Renal cortex interstitium (tissue), 11 donors: Measurements from ENCODE around the gene MARCHF3. TPM values are rescaled to one million over a fixed set of nuclear protein-coding genes. Genes with fewer than 3 reads are reported as not detected.
"Not testable (repeated sequence)": the region's sequence is repeated elsewhere in the genome, so short reads cannot be mapped to it uniquely, and the experiment has no call there.

Source experiments
- DNase-seq, 11 donors: peaks; one replicate each; pipeline ENCODE4 v3.0.0-alpha.2; 2013; ENCODE audit warnings: low read depth in 9 of 11, low spot score in 4 of 11; ENCODE audit errors: extremely low read depth in 1 of 11
- polyA plus RNA-seq, 3 donors: library from polyadenylated mRNA; unstranded; fragments of 120-200 nt; gene quantifications; one replicate each; pipeline ENCODE4 v1.2.1, GENCODE V29; 2013; ENCODE audit not compliant: insufficient read length in 3 of 3

The MARCHF3 gene
- polyA plus RNA-seq, 3 donors: 6.3 to 7.9 (median 7.5) TPM

DNA sequence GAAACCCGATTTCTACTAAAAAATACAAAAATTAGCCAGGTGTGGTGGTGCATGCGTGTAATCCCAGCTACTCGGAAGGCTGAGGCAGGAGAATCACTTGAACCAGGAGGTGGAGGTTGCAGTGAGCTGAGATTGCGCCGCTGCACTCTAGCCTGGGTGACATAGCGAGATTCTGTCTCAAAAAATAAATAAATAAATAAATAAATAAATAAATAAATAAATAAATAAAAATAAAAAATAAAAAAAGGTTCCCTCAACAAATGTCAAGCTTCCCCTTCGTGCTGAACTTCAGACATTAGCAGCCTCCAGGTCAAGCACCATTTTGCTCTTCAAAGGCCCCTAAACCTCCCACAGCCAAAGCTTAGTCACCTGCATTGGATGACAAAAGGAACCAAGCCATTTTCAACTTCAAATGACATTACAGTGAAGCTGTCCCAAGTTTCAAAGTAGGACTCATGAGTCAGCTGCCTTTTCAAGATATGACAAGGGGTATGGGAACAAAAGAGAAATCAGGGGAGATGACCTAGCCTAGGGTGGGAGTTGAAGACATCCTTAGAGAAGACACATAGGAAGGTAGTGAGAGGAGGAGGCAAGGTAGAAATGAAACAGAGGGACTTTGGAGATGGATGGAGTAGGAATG, 6.7 kb downstream of the MARCHF3 start:
- not testable (repeated sequence) for DNase-seq

DNA sequence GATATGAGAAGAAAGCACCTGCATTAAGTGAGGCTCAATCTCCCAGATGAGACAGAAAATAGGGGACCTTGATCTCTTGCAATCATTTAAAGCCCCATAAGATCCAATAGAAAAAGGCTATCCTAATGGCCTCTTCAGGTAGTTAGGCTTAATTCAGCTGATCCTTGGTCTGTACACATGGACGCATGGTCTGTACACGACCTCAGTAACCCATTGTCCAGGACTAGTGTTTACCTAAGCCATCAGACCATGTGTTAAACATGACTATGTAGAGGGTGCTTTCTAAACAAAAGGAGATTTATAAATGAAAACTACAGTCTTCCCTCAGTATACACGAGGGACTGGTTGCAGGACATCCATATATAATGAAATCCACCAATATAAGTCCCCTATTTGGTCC, 7.5 kb downstream of the MARCHF3 start:
- no peak for DNase-seq

DNA sequence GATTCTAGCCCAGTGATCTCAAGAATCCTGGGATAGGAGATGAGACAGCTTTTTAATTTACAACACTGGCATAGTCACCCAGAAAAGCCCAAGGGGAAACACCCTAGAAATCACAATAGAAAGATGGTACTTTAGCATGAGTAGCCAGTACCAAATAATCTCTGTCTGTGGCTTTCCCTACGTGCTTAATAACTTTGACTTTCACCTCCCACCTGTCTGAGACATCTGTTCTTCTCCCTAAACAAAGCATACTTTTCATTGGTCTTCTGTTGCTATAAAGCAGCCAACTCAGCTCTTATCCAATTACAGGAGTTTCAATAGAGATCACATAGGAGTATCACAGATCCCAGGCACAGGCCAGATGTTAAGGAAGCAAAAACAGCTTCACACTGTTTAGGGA, 10.4 kb downstream of the MARCHF3 start:
- DNase-seq: no peak

DNA sequence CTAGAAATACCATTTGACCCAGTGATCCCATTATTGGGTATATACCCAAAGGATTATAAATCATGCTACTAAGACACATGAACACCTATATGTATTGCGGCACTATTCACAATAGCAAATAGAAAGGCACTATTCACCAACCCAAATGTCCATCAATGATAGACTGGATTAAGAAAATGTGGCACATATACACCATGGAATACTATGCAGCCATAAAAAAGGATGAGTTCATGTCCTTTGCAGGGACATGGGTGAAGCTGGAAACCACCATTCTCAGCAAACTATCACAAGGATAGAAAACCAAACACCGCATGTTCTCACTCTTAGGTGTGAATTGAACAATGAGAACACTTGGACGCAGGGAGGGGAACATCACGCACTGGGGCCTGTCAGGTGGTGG, 13.6 kb downstream of the MARCHF3 start:
- DNase-seq: not testable (repeated sequence)

DNA sequence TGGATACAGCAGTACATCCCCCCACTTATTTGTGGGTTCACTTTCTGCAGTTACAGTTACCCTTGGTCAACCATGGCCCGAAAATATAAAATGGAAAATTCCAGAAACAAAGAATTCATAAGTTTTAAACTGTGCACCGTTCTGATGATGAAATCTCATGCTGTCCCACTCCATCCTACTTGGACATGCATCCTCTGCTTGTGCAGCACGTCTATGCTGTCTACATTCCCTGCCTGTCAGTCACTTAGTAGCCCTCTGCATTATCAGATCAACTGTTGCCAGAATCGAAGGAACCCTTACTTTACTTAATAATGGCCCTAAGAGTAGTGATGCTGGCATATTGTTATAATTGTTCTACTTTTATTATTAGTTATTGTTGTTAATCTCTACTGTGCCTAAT, 14.6 kb downstream of the MARCHF3 start:
- no peak for DNase-seq

DNA sequence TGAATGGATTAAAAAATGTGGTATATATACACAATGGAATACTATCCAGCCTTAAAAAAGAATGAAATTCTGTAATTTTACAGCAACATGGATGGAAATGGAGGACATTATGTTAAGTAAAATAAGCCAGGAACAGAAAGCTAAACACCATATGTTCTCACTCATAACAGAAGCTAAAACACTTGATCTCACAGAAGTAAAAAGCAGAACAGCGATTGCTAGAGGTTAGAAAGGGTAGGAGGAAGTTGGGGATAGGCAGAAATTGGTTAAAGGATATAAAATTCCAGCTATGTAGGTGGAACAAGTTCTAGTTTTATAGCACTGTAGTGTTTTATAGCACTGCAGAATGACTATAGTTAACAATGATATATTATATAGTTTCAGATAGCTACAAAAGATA, 15.8 kb downstream of the MARCHF3 start:
- DNase-seq: no peak

DNA sequence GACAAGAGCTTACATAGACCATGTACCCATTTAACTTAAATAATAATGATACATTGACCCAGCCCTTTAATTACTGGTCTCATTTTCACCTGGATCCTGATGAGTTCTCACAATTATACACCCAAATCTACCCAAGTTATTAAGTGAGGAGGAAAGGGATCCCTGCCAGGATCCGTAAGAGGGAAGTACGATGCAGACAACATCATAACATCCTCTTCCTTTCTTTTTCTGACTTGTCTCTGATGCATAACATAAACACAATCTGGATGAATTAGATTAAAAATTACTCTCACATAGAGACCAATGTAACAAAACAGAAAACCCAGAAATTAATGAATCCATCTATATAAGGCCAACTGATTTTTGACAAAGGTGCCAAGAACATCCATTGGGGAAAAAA, 17.0 kb downstream of the MARCHF3 start:
- DNase-seq: no peak

DNA sequence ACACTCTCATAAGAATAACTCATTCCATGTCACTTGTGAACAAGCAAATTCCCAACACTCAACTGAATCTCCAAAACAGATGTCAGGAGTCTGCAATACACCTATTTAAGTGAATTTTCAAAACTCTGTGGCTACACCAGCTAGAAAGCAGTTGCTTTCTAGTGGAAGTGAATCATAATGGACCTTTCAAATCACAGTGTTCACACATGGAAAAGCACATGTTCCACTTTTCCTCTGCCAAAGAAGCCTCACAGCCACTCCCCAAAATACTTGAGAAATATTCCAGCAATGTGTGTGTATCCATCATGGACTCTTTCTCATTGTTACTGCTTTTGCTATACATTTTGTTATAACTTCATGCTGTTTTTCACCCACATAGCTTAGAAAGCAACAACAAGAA, 17.4 kb downstream of the MARCHF3 start:
- DNase-seq: no peak

DNA sequence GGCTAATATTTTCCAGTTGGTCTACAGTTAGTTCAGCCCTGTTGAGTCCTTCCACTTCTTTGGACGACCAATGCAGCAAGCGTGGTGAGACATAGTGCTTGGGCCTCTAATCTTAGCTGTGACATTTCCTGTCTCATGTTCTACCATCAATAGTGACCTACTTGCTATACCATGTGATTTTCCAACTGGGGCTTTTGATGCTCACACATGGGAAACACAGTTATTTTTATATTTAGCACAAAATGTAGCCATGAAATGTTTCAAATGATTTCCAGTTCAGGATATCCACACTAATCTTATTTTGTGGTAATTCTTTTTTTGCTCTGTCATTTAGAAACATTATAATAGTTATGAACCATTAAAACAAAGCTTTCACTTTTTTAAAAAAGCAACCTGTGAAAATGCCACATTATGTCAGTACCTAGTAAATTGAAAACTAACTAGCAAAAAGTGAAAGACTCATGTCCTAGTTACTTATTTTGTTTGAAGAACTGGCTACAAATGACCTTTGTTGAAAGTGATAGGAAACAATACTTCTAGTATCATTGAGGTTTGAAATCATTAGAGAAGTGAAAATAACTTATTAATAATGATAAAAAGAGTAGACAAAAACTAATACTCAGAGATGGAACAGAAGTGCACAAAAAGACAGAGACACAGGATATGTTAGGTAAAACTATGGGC, 18.3 kb downstream of the MARCHF3 start:
- no peak for DNase-seq

DNA sequence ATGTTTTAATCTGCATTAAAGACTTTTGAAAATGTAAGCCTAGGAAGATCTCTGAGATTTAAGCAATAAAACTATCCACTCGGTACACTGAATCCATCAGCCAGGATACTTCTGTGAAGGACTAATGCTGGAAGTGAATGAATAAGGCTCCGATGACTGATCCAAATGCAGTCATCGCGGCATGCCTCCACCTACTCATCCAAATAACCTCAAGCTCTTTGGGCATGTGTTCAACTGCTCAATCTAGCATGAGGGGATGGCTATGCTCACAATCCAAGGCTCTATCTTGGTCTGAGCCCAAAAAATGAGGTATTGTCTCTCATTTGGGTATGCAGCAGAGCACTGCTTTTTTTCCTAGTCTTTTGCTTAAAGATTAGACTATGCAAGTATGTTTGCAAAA, 19.2 kb downstream of the MARCHF3 start:
- no peak for DNase-seq

DNA sequence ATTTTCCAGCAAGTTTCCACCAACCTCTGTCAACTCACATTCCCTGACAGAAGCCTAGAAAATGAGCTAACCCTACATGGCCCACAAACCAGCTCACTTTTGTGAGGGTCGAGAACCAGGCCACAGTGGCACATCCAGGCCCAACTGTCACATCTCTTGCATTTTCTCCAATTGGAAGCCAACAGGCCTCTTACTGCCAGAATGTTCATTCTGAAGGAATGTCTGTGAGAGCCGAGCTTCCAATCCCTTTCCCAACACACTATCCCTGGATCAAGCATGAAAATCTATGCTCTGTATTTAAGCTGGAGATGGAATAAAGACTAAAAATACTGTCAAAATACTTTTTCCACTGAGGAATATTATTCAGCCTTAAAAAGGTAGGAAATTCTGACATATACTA, 20.0 kb downstream of the MARCHF3 start:
- no peak for DNase-seq

DNA sequence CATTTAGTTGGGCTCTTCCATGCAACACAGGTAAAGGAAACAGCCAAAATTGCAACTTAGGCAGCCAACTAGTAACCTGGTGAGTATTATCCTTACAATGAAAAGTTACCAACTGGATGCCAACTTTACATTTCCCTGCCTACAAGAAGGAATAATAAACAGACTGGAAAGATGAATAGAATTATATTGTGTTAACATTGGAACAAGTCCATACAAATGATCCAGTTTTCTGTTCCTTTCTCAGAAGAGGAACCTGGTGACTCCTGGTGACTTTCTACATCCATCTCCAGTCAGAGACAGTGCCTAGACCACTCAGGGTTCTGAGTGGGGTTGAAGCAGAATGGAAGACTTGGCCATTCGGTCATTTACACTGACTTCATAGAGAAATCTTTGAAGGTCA, 20.6 kb downstream of the MARCHF3 start:
- no peak for DNase-seq

DNA sequence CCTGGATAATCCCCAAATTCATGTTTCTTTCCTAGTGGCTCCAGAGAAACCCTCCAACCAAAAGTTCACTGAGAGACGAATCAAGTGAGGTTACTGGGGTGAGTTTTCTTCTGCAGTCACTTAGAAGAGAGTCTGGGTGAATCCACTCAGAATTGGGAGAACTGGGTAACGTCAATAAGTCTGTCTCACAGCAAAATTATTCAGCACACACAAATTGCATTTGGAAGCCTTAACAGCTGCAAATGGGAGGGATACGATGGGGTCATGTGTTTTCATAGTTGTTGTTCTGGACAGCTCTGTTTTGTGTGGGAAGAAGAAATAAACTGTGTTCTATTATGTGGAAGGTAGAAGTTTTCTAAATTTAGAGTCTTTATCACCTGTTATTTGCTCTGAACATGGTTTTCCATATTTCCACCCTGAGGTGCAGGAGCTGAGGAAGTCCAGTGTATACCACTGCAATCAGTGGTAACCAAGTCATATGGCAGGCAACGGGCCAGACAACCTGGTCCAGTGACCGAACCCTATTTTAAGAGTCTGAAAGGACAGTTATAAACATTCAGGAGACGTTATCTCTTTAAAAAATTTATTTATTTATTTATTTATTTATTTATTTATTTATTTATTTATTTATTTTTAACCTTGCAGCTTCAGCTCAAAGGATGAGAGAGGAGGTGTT, 21.9 kb downstream of the MARCHF3 start:
- DNase-seq: no peak

DNA sequence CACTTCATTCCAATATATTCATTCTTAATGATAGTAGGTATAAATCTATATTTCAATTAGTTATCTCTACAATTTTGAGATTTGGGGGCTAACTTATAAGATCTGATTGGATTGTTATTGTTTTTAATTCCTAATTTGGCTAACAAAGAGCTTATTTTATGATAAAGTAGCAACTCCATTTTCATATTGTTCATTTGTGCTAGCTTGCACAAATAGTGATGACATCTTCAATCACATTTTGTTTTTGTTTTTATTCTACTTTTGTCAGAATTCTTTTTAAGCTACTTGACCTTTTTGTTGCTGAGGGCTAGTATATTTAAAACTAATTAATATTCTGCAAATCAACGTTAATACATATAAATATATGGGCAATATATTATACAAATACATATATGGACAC, 22.8 kb downstream of the MARCHF3 start:
- DNase-seq: no peak

DNA sequence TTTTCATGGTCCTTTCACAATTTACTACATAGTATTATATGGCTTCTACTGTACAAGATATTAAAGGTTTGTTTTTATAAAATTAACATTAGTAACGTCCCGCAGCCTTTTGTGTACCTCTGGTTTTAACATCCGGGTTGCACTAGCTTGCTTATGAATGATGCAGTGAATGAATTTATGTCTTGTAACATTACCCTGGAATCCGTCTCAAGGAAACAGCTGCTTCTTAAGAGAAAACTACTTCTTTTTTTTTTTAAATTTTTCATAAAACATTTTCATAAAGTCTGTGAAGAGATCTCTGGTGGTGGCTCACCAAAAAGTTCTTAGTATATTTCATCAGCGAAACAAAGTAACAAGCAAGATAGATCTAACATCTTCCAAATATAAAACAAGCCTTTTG, 23.6 kb downstream of the MARCHF3 start:
- DNase-seq: no peak

DNA sequence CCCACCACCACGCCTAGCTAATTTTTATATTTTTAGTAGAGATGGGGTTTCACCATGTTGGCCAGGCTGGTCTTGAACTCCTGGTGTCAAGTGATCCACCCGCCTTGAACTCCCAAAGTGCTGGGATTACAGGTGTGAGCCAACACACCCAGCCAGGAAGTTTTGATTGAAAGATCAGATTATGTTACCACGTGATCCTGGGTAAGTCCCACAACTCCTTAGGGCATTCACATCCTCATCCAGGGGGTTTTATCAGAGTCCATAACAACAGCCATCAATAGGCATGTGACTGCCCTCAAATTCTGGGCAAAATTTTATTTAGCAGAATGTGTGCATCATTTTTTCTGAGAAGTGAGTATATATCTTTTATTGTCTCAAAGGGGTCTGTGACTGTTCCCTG, 25.1 kb downstream of the MARCHF3 start:
- DNase-seq: not testable (repeated sequence)

DNA sequence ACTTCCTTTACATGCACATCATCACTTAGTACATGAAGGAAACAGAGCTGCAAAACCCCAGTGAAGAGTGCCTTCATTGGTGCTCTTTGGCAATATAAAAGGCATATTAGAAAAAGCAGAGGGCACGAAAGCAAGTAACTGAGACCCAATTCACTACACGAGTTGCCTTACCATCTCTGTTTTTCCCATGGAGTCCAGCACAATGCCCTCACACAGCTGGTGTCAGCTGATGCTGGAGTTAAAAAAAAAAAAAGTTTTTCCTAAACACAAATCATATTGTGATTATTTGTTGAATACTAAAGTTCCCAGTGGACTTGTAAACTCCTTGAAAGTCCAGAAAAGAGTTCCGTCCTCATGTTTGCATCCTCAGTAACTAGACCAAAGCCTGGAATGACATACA, 25.6 kb downstream of the MARCHF3 start:
- DNase-seq: no peak

DNA sequence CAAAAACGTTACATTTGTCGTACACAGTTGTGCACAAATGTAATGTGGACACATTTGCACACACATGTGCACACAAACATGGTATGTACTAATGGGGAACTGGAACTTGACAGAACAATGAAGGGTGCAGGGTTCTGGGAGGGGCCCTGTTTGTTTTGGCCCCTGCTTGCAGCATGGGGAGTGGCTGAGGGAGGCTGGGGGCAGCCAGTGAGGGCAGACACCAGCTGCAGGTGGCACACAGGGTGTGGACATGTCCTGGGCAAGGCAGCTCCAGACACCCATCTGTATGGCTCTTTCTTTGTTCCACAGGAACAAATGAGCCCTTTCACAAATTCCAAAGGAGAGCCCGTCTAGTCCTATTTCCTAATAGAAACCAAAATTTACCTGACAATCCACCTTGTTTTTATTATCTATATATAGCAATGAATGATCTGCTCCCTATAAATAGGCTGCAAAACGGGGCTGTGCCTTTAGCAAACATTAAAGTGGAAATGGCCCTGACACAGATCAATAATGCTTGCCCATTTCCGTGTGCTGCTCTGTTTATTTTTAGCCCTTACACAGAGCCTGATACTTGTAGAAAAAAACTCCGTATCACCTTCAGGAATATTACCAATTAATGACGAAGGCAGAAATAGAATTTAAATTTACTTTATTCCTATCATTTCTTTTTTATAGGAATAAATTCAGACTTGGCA, 26.4 kb downstream of the MARCHF3 start:
- no peak for DNase-seq

DNA sequence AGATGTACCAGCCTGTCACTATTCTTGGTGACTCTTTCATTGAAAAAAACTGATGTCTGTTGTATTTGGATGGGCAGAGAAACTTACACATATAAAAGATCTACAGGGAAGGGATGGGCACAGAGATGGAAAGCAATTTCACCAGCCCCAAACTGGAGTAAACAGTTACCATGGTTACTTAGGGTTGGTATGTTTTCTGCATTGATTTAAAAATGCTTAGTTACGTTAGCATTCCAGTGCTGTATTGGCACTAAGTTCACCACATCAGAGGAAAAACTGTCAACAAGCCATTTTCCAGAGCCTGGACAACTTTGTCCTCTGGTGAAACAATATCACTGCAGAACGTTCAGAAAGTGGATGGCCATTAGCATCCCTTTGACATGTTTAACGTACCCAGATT, 28.0 kb downstream of the MARCHF3 start:
- no peak for DNase-seq
